Measurements from ENCODE around the gene RAB11FIP5.

RAB11FIP5 gene

DNA sequence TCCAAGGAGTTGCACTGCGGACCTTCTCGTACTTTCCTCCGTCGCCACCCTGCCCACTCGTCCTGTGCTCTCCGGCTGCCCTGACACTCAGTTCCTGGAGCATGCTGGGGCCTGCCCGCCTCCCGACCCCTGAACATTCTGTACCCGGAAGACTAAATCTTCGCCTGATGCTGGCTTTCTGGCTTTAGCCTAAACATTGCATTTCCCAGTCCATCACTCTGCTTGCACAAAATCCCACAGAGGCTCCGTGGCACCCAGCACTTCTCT, 40.7 kb downstream of the RAB11FIP5 start:
- no peak for DNase-seq (ENCODE audit: low read depth)
- H3K4me3 ChIP-seq (ENCODE audit: low read length) = peak overlapping the region; percentile 86
- TF ChIP-seq, protein P1, sequence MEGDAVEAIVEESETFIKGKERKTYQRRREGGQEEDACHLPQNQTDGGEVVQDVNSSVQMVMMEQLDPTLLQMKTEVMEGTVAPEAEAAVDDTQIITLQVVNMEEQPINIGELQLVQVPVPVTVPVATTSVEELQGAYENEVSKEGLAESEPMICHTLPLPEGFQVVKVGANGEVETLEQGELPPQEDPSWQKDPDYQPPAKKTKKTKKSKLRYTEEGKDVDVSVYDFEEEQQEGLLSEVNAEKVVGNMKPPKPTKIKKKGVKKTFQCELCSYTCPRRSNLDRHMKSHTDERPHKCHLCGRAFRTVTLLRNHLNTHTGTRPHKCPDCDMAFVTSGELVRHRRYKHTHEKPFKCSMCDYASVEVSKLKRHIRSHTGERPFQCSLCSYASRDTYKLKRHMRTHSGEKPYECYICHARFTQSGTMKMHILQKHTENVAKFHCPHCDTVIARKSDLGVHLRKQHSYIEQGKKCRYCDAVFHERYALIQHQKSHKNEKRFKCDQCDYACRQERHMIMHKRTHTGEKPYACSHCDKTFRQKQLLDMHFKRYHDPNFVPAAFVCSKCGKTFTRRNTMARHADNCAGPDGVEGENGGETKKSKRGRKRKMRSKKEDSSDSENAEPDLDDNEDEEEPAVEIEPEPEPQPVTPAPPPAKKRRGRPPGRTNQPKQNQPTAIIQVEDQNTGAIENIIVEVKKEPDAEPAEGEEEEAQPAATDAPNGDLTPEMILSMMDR (conservative IDR thresholded peaks at IDR 0.05; ENCODE audit: low read length) = no peak

DNA sequence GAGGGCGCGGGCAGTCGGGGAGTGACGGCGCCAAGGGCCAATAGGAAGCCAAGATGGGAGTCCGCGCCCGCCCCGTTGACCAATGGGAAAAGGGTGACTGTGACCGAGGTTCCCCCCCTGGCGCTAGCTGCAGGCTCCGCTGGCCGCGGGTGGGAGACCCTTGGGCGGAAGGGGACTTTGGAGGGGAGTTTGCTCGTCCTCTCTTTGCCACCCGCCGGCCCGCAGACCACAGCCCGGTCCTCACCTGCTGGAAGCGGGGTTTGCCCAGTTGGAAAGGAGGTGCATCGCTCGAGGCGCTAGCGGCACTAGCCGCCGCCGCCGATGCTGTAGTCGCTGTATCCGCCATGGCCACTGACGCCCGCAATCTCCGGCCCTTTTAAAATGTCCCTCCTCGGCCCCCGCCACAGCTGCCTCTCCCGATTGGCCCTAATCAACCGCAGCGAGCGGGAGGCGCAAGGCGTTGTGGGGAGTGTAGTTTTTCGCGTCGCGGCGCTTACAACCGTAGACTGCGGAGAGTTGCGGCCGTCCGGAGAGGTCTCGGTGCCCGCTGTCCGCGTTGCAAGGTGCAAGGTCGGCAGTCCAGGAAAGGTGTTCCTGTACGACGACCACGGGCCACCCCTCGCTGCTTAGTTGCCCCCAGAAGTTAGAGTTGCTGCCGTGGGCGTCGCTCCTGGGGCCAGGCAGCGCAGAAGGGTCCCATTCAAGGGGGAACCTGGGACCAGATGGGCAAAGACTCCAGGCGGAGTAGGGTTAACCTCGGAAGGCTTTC, 41.2 kb downstream of the RAB11FIP5 start, which contains the start of gene SFXN5:
SFXN5 (minus strand) TSS at position 353 of the 769 bp plus-strand sequence; CDS start at position 346, 7 bp downstream.
- TF ChIP-seq, protein P1 (conservative IDR thresholded peaks at IDR 0.05; ENCODE audit: low read length) = peak; percentile 23
- H3K4me3 ChIP-seq (ENCODE audit: low read length) = peak within 1 kb of the TSS; percentile 86
- peak; percentile 96 for DNase-seq (ENCODE audit: low read depth)

GRCh38 chr2:73070643-73071359, 41.9 kb downstream of the RAB11FIP5 start:
- TF ChIP-seq, protein P1 (conservative IDR thresholded peaks at IDR 0.05; ENCODE audit: low read length) = no peak
- peak overlapping the region; percentile 86 for H3K4me3 ChIP-seq (ENCODE audit: low read length)
- DNase-seq (ENCODE audit: low read depth) = no peak

DNA sequence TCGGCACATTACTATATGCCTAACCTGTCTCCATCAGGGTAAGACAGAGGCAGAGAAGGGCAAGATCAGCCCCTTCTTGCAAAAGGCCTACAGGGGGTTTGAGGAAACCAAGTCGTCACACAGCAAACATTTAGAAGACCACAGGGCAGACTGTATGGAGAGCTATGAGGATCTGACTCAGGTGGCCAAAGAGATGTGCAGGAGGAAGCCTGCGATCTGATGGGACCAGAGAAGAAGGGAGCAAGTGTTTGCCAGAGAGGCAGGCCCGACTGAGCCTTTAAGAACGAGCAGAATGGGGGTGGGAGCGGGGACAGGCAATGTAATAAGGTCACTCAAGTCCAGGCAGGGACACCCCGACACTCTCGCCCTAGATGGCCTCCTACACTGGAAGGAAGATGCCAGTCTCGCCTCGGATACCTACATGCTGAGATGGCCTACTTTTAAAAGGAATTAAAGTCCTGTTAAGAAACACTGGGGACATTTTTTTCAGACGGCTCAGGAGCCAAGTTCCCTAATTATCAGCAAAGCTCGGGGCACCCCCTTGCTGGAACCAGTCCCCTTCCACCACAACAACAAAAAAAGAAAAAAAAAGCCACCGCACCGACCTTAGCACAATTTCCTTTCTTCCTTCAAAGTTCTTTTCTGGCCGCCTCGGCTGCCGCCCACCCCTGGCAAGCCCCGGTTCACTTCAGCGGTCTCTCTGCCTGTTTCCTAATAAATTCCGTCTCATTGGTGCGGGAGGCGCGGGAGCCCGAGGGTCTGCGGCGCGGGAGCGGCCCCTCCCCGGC, 42.7 kb downstream of the RAB11FIP5 start:
- peak overlapping the region; percentile 86 for H3K4me3 ChIP-seq (ENCODE audit: low read length)
- TF ChIP-seq, protein P1 (conservative IDR thresholded peaks at IDR 0.05; ENCODE audit: low read length) = no peak
- DNase-seq (ENCODE audit: low read depth) = no peak

DNA sequence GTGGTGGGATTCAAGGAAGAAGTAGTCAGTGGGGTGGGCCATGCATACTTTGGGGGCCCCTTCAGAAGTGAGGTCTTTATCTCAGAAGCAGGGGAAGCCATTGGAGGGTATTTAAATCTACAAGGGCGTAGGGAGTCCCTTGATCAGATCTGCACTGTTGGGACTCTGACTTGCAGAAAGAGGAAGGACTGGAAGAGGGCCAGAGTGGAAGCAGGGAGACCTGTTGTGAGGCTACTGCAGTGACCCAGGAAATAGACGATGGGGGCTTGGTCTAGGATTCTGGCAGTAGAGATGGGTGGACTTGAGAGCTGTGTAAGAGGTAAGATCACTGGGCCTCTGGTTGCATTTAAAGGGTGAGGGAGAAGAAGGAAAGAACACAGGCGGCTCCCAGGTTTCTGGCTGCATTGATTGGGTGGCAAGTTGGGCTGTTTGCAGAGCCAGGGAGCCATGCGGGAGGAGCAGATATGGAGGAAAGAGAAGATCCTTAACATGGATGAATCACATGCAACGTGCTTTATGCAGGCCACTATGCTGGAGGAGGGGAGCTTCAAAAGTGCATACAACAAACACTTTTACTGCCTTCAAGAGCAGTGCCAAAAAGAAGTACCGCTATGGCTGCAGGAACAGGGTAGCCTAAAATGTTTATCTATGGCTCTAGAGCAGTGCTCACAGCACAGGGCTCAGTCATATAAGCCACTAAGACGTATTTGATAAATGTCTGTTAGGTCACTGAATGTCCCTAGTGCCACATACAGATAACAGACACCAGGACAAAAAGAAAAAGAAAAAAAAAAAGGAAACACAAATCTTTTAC, 43.5 kb downstream of the RAB11FIP5 start:
- H3K4me3 ChIP-seq (ENCODE audit: low read length) = peak overlapping the region; percentile 86
- DNase-seq (ENCODE audit: low read depth) = no peak
- TF ChIP-seq, protein P1 (conservative IDR thresholded peaks at IDR 0.05; ENCODE audit: low read length) = no peak

- H3K4me3 ChIP-seq (ENCODE audit: low read length) = no peak overlapping the region
- no peak for DNase-seq (ENCODE audit: low read depth)
- TF ChIP-seq, protein P1 (conservative IDR thresholded peaks at IDR 0.05; ENCODE audit: low read length) = no peak
These were observed 44.6 kb downstream of the RAB11FIP5 start for GRCh38 chr2:73068147-73068546.

Data from AG10803 (cell line).